GM18907 (cell line): ENCODE measurements around the gene HDGFL2.
"Not testable (repeated sequence)": the region's sequence is repeated elsewhere in the genome, so short reads cannot be mapped to it uniquely, and the experiment has no call there.

Experiments used
- ATAC-seq: cut with Tn5 transposase; IDR thresholded peaks from one replicate; pipeline ENCODE4 v1.9.1; 2021; ENCODE audit warnings: mild to moderate bottlenecking, moderate library complexity; ENCODE audit not compliant: unreplicated experiment

Gene HDGFL2

GRCh38 chr19:4529924-4530522 is 57.9 kb downstream of the HDGFL2 start:
- ATAC-seq: no peak

DNA sequence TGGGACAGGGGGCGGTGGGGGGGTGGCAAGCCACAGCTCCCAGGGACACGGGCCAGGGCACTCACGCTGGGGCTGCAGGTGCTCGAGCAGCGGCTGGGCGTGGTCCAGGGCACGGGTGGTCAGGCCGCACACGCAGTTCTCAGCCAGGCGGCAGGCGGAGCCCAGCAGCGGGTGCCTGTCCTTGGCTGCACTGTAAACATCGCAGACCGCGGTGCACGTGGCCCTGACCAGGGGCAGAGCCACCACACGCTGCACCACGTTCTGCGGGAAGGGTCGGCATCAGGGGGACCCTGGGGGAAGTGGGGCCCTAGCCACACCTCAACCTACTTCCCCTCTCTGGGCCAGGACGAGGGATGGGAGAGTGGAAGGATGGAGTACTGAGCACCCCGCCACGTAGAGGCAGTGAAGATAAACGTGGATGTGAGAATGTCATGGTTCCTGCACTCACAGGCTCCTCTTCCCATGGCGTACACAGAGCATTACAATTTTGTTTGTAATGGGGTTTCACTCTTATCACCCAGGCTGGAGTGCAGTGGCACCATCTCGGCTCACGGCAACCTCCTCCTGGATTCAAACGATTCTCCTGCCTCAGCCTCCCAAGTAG is 59.6 kb downstream of the HDGFL2 start:
- no peak for ATAC-seq

GRCh38 chr19:4533334-4533733 is 61.2 kb downstream of the HDGFL2 start:
- ATAC-seq: no peak

GRCh38 chr19:4533835-4534424 is 61.8 kb downstream of the HDGFL2 start:
- ATAC-seq: no peak

- no peak for ATAC-seq
These were observed 63.0 kb downstream of the HDGFL2 start, which contains the start of gene PLIN5 for GRCh38 chr19:4534836-4535658. Gene PLIN5 (minus strand): TSS chr19:4535224. CDS start chr19:4534074, 1,150 bp downstream.

GRCh38 chr19:4536798-4537197 is 64.7 kb downstream of the HDGFL2 start:
- no peak for ATAC-seq

DNA sequence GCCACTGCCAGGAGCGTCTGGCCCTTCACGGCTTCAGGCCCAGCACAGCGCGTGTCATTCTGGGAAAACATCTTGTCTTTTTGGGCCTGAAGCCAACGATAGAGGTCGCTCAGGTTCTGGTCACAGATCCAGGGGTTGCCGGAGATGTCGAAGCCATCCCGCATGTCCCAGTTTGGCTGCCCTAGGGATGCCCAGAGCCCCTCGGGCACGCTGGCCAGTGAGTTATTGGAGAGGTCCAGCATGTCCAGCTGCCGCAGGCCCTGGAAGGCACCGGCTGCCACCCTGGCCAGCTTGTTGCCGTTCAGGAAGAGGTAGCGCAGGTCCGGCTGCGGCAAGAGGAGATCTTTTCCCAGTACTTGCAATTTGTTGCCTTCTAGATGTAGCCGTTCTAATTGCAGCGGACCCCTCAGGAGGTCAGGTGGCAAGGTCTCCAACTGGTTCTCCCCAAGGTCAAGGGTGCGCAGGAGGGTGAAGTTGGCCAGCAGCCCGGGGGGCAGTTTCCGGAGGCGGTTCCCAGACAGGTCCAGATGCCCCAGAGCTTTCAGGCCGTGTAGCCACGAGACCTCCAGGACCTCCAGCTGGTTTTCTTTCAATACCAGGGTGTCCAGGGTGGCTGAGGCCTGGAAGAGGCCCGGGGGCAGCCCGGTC is 66.0 kb downstream of the HDGFL2 start:
- ATAC-seq: no peak

- ATAC-seq: no peak
These were observed 66.5 kb downstream of the HDGFL2 start for GRCh38 chr19:4538601-4538954.

DNA sequence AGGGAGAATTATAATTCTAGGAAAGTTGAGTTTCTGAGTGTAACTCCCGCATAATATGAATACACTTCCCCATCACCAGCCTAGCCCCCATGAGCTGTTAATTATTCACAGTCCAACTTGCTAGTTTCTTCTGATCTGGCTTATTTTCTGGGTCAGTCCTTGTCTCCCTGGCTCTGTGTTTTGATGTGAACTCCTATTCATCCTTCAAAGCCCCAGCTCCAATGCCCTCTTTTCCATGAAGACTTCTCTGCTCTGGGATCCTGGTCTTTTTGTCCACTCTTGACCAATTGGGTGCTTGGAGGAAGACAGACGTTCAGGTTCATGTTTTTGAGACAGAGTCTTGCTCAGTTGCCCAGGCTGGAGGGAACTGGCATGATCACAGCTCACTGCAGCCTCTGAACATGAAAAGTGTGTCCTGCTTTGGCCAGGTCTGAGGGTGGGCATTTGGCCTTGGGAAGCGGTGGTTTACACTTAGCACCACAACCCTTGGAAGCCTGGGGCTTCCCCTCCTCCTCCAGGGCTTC is 67.1 kb downstream of the HDGFL2 start:
- no peak for ATAC-seq

- no peak for ATAC-seq
These were observed 67.8 kb downstream of the HDGFL2 start, which contains the start of gene LRG1 for GRCh38 chr19:4539693-4540581. Gene LRG1 (minus strand): TSS chr19:4540036. CDS start chr19:4540013, 23 bp downstream.

GRCh38 chr19:4541114-4541805 is 69.2 kb downstream of the HDGFL2 start:
- ATAC-seq: no peak

GRCh38 chr19:4541806-4542145 is 69.7 kb downstream of the HDGFL2 start:
- ATAC-seq: not testable (repeated sequence)

GRCh38 chr19:4542896-4543841 is 71.1 kb downstream of the HDGFL2 start:
- no peak for ATAC-seq

- ATAC-seq: no peak
These were observed 71.9 kb downstream of the HDGFL2 start for GRCh38 chr19:4543842-4544647.

DNA sequence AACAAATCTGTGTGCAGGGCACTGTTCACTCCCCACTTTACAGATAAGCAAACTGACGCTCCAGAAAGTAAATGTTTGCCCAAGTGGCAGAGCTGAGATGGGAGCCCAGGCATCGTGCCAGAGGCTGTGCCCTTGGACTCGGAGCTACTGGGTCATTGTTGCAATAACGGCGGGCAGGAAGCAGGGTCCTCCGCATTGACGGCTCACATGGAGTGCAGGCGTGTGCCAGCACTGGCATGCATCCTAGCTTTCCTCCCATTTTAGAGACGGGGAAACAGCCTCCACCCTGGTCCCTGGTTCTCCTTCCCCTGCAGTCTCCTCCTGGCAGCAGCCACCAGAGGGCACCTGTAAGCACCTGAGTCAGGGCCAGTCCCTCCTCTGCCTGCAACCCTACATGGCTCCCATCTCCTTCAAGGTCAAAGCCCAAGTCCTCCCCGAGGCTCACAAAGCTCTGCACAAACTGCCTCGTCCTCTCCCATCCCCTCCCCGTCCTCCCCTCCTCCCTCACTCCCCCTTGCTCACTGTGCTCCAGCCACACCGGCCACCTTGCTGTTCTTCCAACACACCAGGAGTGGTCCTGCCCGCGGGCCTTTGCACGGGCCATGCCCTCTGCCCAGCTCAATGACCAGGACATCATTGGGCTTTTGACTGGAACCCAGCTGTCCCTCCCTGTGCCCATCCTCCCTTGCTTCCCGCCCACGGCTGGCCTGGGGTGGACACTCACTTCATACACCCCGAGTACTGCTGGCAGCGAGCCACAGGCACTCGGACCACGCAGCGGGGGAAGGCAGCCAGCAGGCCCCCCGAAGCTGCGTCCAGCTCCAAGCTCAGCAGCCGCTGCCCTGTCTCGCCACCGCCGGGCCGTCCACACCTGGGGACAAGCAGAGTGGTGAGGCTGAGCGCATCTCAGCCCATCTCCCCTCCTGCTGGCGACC is 75.5 kb downstream of the HDGFL2 start:
- ATAC-seq: no peak

DNA sequence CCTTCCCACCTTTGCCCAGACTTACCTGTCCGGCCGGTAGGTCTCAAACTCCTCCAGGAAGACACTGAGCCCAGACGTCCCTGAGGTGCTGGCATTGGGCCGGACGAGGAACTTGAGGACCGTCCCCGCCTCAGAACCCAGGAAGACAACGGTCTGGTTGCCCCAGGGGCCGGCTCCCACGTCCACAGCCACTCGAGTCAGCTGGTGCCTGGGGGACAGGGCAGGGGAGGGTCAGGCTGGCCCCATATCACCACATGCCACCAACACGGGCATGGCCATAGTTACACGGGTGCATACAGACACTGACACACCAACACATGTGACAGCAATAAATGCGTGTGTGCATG is 76.1 kb downstream of the HDGFL2 start:
- no peak for ATAC-seq
